NCI-H82 (cell line): ENCODE measurements around the gene ANKLE2.
"Not testable (repeated sequence)": the region's sequence is repeated elsewhere in the genome, so short reads cannot be mapped to it uniquely, and the experiment has no call there.

ENCODE experiments used
- DNase-seq: peaks from one replicate; lab custom pipeline; 2025; lab: John Stamatoyannopoulos, UW

ANKLE2 gene

GRCh38 chr12:132719141-132719953 is 42.3 kb downstream of the ANKLE2 start:
- DNase-seq: no peak

- DNase-seq: no peak
These were observed 43.0 kb downstream of the ANKLE2 start for GRCh38 chr12:132718644-132719043.

- DNase-seq: no peak
These were observed 43.9 kb downstream of the ANKLE2 start for GRCh38 chr12:132717531-132718387.

- no peak for DNase-seq
These were observed 44.6 kb downstream of the ANKLE2 start for GRCh38 chr12:132717011-132717410.

- DNase-seq: no peak
These were observed 45.3 kb downstream of the ANKLE2 start for GRCh38 chr12:132716356-132716755.

- DNase-seq: no peak
These were observed 45.8 kb downstream of the ANKLE2 start for GRCh38 chr12:132715874-132716273.

- DNase-seq: no peak
These were observed 48.5 kb downstream of the ANKLE2 start for GRCh38 chr12:132713123-132713522.

GRCh38 chr12:132711080-132711843 is 50.4 kb downstream of the ANKLE2 start:
- DNase-seq: no peak

GRCh38 chr12:132710405-132711079 is 51.1 kb downstream of the ANKLE2 start, which contains the start of gene PGAM5:
Gene PGAM5, plus strand, starts transcription at chr12:132710842. Its CDS starts 35 bp downstream, at chr12:132710877.
- DNase-seq: peak; percentile 89

- DNase-seq: no peak
These were observed 51.6 kb downstream of the ANKLE2 start for GRCh38 chr12:132710043-132710404.

- no peak for DNase-seq
These were observed 53.5 kb downstream of the ANKLE2 start for GRCh38 chr12:132708150-132708549.

GRCh38 chr12:132707241-132707640 is 54.4 kb downstream of the ANKLE2 start:
- no peak for DNase-seq

- DNase-seq: no peak
These were observed 58.0 kb downstream of the ANKLE2 start for GRCh38 chr12:132703641-132704040.

- no peak for DNase-seq
These were observed 59.0 kb downstream of the ANKLE2 start for GRCh38 chr12:132702640-132703039.

GRCh38 chr12:132700212-132700822 is 61.3 kb downstream of the ANKLE2 start:
- no peak for DNase-seq

GRCh38 chr12:132698341-132698740 is 63.3 kb downstream of the ANKLE2 start:
- no peak for DNase-seq

- DNase-seq: no peak
These were observed 66.2 kb downstream of the ANKLE2 start for GRCh38 chr12:132695431-132695830.

GRCh38 chr12:132694888-132695287 is 66.7 kb downstream of the ANKLE2 start:
- DNase-seq: not testable (repeated sequence)

GRCh38 chr12:132692030-132692429 is 69.6 kb downstream of the ANKLE2 start:
- not testable (repeated sequence) for DNase-seq

- no peak for DNase-seq
These were observed 71.5 kb downstream of the ANKLE2 start for GRCh38 chr12:132690112-132690511.

GRCh38 chr12:132689227-132689626 is 72.4 kb downstream of the ANKLE2 start:
- DNase-seq: no peak
